ACHN (cell line): Measurements from ENCODE around the gene ZFP92.

Experiments
- DNase-seq: peaks from one replicate; pipeline ENCODE4 v3.0.0-alpha.2; 2015
- in situ Hi-C: cut with HindIII; loops from 2 replicates; pipeline ENCODE4 v1.10.0; 2017; ENCODE audit warnings: low sequenced_read_pairs, low pct_ligation_motif_present, low pct_unique_long_range_greater_than_20kb

ZFP92 gene

DNA sequence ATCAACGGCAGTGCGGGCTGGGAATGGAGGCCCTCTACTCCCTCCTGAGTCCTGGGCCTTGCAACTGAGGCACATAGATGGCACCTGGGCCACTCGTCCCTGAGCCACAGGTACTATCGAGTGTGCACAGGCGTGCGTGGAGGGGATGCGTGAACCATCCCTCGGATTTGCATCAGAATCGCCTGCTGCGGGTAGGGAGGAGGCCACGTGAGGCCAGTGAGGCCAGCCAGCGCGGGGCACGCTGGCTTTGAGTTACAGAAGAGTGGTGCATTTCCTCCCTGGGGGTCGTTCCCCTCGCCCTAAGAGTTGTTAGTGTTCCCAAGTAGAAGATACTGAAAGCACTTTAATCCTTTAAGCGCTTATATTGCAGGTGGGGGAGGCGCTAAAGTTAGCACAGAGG, 10.6 kb downstream of the ZFP92 start:
- in situ Hi-C loops: no loop called here
- DNase-seq: no peak

DNA sequence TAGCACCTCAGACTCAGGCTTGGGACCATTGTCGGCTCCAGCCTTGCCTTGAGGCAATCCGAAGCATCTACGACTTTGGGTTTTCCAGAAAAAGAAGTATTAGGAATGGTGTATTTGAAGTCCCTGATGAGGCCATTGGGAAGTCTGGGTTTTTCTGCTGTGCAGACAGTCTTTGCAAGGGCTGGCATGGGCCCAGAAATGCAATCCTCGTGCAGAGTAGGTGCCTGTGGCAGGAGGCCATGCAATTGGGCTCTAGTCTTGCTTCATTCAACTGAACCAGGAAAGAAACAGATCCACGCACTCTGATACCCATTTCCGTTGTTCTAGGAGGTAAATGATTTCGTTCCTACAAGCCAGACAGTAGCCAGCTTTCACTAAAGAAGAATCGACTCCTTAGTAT, 12.4 kb downstream of the ZFP92 start:
- in situ Hi-C loops: no loop called here
- no peak for DNase-seq

DNA sequence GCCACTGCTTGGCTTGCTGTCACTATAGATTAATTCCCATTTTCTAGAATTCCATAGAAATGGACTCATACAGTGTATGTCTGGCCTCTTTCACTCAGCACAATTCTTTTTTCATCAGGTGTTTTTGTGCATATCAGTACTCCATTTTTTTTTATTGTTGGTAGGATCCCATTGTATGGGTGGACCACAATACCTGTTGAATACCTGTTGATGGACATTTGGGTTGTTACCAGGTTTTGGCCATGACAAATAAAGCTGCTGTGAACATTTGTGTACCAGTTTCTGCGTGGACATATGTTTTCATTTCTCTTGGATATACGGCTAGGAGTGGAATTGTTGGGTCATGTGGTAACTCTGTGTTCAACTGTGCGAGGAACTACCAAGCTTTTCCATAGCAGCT, 14.9 kb downstream of the ZFP92 start:
- no peak for DNase-seq
- in situ Hi-C loops: no loop called here

DNA sequence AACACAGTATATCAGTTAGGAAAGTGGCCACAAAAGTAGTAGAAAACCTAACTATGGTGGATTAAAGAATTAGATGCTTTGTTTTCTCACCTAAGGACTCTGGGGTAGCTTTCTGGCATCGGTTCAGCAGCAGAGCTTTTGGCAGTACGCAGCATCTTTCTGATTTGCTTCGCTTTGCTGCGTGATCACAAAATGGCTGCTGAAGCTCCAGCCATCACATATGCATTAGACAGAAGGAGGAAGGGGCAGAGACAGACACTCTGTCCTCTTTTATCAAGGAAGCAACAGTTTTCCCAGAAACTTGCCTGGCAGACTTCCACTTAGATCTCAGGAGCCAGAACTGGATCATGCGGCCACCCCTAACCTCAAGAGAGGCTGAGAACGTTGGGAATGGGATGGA, 19.5 kb downstream of the ZFP92 start:
- in situ Hi-C loops: no loop called here

DNA sequence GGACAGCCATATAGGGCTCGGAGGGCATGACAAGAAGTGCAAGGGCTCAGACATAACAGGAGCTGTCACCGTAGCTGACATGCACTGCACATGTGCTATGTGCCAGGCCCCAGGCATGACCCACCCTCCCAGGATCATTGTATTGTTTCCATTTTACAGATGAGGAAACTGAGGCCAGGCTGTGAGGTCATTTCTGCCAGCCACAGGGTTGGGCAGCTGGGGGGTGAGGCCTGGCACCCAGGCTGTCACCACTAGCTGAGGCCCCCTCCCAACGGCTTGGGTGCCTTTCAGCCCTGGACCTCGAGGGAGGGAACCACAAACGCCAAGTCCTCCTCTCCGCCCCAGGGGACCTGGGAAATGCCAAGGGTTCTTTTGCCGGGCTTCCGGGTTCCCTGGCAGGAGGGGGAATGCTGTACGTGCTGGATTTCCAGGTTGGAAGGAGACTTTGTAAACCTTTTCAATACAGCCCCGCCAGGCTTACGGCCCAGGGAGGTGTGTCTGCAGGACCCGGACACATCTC, 21.9 kb downstream of the ZFP92 start:
- no peak for DNase-seq
- in situ Hi-C loops: no loop called here

More for the DNA sequence above, 19.5 kb downstream of the ZFP92 start:
- no peak for DNase-seq

DNA sequence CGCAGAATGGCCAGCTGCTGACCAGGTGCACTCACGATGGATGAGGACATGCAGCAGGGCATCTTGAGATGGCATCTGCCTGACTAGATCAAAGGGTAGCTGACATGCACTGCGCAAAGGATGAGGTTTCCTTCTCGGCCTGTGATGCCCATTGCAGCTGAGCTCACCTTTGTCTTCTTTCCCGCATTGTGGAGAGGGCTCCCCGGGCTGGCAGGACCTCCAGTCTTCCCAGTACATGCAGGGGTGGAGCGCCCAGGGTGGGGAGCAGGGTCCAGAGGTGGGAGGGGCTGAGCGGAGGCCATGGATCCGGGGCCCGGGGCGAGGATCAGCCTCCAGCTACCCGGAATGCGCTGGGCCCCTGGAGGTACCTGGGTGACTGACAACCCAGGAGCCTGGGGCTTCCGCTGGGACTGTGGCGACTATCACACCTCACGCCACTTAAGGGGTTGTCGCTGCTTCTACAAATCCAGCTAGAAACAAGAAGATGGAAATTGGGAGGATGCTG, 22.6 kb downstream of the ZFP92 start:
- in situ Hi-C loops: no loop called here

DNA sequence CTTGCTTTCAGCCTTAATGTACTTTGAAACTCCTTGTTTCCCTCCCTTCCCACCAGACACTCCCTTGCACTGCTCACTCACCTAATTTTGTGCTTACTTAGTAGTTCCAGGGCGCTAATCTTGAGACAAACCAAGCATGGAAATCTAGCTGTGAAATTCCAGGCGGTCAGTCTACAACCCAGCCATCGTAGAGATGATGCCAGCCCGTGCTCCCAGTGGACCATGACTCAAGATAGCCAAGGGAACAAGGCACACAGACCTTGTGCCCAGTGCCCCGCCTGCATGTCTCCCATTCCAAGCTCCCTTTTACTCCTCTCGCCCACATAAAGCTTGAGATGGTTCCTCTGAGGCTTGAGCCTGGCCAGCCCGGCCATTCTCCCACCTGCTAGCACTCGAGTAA, 23.5 kb downstream of the ZFP92 start:
- in situ Hi-C loops: no loop called here
- DNase-seq: peak; percentile 44

More for the DNA sequence above, 22.6 kb downstream of the ZFP92 start:
- no peak for DNase-seq

DNA sequence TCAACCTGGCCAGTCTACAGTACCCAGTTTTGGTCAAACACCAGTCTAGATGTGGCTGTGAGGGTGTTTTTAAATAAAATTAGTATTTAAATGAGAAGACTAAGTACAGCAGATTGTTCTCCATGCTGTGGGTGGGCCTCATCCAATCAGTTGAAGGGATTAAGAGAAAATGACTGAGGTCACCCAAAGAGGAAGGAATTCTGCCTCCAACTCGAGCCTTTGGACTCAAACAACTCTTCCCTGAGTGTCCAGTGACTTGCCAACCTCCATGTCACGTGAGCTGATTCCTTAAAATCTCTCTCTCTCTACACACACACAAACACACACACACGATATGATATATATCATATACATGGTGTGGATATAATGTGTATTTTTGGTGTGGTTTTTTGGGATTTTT, 24.6 kb downstream of the ZFP92 start:
- in situ Hi-C loops: no loop called here
- no peak for DNase-seq

DNA sequence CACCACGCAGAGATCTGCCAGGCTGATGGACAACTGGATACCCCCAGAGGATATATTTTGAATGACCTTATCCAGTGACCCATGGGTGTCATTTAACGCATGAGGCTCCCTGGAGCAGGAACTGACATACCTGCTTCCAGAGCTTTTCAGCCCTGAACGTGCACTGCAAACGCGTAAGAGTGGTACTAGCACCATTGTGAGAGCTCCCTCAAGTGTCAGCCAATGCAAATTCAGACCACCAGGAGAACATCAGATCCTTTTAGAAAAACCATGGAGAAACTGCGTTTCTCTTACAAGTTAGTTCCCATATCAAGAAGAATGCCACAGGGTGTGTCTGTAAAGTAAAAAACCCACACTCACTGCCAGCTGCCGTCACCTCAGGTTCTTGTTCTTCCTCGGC, 27.3 kb downstream of the ZFP92 start:
- peak; percentile 5 for DNase-seq
- in situ Hi-C loops: no loop called here

DNA sequence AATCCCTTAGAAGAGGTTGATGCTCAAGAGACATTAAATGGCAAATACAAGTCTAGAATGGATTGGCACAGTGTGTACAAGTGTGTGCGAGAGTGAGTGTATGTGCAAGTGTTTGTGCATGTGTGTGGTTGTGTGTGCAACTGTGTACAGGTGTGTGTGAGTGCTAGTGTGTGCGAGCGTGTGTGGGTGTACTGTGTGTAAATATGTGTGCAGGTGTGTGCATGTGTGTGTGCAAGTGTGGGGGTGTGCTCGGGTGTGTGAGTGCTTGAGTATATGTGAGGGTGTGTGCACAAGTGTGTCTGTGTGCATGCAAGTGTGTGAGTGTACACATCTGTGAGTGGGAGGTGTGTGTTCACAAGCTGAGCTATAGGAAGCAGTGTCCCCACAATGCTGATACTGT, 28.7 kb downstream of the ZFP92 start:
- in situ Hi-C loops: no loop called here

DNA sequence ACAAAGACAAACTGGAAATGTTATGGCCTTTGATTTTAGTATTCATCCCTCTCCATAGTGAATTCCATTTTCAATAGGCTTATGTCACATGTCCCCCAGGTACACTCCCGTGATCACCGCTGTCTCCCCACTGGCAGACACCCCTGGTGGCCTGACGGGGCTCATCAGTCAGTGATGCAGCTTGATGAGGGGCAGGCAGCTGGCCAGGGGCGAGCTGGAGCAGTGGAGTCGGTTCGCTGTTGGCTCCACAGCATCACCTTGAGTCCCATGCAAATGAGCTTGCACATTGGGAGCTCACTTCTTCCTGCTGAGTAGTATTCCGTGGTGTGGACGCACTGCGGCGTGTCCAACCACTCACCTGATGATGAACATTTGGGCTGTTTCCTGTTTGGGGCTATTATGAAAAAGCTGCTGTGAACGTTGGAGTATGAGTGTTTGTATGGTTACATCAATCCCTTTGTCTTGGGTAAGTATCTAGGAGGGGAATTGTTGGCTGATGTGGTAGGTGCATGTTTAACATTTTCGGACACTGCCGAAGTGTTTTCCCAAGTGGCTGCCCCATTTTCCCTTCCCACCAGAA, 29.4 kb downstream of the ZFP92 start:
- DNase-seq: no peak
- in situ Hi-C loops: no loop called here

More for the DNA sequence above, 28.7 kb downstream of the ZFP92 start:
- no peak for DNase-seq

DNA sequence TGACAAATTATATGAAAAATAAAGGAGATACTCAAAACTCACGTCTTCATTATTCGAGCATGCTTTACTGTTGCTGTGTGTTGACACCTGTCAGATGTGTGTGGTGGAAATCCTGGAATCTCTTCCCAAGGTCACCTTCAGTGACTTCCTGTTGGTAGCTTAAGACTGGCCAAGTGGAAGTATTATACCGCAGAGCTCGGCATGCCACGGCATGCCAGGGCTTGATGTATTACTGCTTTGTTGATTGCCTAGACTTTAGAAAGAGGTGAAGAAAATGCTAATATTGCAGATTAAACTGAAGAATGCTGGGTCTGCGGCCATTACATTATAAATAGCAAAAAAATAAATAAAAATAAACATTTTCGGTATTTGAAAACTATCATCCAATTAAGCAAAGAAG, 30.0 kb downstream of the ZFP92 start:
- in situ Hi-C loops: no loop called here
- DNase-seq: no peak

DNA sequence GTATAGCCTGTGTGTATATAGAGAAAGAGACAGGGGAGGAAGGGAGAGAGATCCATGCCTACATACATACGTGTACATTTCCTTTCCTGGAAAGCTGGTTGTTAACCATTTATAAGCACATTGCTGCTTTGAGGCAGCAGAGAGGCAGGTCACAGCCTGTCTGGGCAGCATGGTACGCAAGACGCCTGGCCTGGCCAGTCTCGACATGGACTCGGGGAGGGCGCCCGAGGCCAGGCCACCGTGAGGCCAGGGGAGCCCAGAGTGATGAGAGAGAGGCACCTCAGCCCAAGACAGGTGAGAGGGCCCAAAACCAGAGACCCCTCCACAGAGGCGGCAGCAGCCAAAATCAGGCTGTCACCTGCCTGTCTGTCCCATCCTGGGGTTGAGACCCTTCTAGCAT, 30.7 kb downstream of the ZFP92 start:
- no peak for DNase-seq
- in situ Hi-C loops: no loop called here

DNA sequence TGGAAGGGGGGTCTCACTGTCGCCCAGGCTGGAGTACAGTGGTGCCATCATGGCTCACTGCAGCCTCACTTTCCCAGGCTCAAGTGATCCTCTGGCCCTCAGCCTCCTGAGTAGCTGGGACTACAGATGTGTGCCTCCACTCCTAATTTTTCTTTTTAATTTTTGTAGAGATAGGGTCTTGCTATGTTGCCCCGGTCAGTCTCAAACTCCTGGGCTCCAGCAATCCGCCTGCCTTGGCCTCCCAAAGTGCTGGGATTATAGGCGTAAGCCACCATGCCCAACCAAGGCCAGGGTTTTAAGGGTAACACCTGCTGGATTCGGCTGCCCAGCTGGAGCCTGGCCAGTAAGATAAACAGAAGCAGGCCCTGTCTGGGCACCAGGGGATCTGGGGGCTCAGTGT, 31.2 kb downstream of the ZFP92 start:
- in situ Hi-C loops: no loop called here

DNA sequence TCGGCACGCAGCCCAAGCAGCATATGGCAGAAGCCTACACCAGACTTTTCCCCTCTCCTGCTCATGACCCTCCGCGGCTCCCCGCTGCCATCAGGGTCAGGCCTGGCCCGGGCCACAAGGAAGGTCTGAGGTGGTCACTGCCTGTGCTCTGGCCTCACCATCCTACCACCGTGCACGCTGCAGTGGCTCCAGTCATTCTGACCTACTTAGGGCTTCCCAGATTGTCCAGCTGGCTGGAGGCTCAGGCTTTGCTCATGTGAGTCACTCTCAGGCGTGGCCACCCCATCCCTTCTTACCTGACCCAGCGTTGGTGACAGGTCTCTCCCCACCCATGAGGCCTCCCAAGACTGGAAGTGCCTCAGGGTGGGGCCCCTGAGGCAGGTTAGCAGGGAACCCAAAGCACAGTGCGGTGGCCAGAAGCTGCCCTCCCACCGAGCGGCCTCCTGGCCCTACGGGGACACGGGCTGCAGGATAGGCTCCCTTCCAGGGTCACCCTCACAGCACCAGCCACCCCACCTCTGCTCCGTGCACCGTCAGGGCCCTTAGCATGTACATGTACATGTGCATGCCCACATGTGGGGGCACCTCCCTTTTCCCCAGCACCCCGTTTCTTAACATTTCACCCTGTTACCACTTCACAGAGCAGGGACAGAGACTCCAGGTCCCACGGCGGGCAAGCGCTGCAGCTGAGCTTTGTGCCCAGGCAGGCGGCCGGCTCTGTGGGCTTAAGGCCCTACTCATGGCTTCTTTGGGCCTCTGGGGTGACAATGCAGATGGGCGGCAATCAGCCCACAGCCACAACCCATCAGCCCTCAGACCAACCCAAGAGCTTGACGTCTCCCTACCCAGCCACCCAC, 32.4 kb downstream of the ZFP92 start:
- in situ Hi-C loops: no loop called here
- DNase-seq: no peak

More for the DNA sequence above, 31.2 kb downstream of the ZFP92 start:
- DNase-seq: no peak

DNA sequence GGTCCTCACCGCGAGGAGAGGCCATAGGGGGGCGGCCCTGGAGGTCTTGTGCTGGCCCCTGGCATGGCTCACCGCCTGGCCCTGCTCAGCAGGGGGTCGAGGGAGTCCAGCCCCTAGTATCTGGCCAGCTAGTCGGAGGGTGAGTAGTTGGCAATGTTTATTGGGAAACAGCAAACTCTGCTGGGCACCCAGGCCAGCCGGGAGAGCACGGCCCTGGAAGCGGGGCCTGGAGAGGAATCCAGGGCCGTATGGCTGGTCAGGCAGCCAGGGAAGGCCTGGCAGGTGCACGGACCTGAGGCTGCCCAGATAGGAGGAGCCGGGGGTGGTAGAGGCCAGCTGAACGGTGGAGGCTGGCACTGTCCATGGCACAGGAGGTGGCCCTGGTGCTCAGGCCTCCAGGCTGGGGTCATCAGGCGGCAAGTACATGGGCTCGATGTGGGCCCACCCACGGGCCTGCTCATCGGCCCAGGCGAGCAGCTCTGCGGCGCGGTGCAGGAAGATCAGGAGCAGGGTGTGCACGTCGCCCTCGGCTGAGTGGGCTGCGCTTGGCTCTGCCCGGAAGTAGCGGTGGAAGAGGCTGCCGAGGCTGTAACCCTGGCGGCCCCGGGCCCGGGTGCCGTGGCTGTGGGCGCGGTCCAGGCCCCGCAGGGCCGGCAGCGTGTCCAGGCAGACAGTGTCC, 33.2 kb downstream of the ZFP92 start:
- in situ Hi-C loops: no loop called here
- no peak for DNase-seq

DNA sequence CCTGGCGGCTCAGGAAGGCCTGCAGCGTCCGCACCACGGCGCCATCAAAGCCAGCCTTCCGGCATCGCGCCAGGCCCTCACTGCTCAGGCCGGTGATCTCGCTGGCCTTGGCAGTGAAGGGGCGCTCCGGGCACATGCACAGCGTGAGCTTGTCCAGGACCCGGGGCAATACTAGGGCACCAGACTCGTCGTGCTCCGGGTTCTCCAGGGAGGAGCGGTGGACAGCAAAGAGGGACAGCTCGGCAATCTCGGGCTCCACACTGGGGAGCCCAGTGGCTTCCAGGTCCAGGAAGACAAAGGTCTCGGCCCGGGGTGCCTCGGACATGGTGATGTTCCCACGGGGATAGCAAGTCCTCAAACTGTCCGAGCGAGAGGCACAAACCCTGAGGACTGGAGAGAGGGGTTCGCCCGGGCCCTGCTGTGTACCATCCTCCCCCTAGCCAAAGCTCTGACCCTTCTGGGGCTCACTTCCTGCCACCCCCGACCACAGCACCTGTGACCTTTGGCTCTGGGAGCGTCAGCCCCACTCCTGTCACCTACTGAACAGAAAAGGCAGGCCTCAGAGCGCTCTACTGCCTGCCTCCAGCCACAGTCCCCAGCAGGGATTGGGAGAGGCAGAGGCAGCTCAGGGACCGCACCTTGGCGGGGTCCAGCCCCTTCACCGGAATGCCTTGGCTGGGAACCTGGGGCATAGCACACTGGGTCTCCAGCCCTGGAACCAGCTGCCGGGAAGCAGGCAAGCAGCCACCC, 34.0 kb downstream of the ZFP92 start:
- in situ Hi-C loops: no loop called here
- no peak for DNase-seq

DNA sequence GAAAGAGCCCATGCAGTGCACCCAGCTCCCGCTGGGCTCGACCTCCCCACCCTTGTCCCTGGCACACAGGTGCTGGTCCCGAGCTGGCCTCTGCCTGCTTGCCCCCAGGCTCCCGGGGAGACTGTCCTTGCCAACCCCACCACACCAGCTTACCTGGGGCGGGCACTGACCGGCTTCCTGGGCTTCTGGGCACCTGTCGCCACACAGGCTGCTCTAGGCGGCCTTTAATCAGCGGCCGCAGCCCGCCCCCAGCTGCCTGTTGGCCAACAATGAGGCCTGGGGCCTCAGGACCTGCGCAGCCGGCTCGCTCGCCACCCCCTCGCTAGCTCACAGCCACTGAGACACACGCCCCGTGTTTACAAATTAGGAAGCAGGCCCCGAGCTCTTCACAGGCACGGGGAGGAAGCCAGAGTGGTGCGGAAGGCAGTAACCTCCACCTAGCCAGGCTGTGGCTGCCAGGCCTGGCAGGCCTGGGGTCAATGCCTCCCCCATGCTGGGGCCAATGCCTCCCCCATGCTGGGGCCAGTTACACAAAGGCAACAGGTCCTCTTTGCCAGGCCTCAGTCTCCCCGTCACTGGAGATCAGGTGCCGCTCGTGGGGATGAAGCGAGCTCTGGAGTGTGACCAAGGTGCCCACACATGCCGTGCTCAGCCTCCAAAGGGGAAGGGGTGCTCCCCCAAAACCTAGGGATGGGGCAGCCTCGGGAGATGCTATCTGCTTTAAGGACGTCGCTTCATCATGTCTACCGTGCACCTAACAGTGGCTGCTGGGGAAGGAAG, 34.8 kb downstream of the ZFP92 start, which contains the start of gene TREX2:
TSS of gene TREX2 (minus strand) at position 201 of the 780 bp plus-strand sequence. CDS start 626 bp downstream, outside the sequence.
- in situ Hi-C loops: no loop called here
- DNase-seq: no peak
